Progenitor cell of endocrine pancreas (in vitro differentiated cells): ENCODE results near the gene PLEKHD1. TPM values are rescaled to one million over a fixed set of nuclear protein-coding genes. Genes with fewer than 3 reads are reported as not detected.
A peak's percentile ranks its signal among the peaks of the same experiment; 100 is the strongest.

ENCODE experiments used
- DNase-seq: peaks from one replicate; pipeline ENCODE4 v3.0.0; 2021; ENCODE audit warnings: low spot score; ENCODE audit not compliant: unreplicated experiment
- H3K27ac Mint-ChIP-seq: 2 replicates; pipeline ENCODE4 v1.8.0; 2021; ENCODE audit warnings: mild to moderate bottlenecking, moderate library complexity, mixed read lengths
- H3K27me3 Mint-ChIP-seq: 2 replicates; pipeline ENCODE4 v1.8.0; 2021; ENCODE audit warnings: mixed read lengths
- H3K36me3 Mint-ChIP-seq: 2 replicates; pipeline ENCODE4 v1.8.0; 2022; ENCODE audit warnings: mixed read lengths; ENCODE audit not compliant: insufficient read depth
- H3K4me1 Mint-ChIP-seq: 2 replicates; pipeline ENCODE4 v1.8.0; 2021; ENCODE audit warnings: low read depth, mixed read lengths
- H3K4me3 Mint-ChIP-seq: 2 replicates; pipeline ENCODE4 v1.8.0; 2021; ENCODE audit warnings: low read depth, mild to moderate bottlenecking, moderate library complexity, mixed read lengths
- H3K9me3 Mint-ChIP-seq: 2 replicates; pipeline ENCODE4 v1.8.0; 2021; ENCODE audit warnings: low read depth, mixed read lengths
- CTCF ChIP-seq: fragments of 200-600 bp; sonication (generic); IDR thresholded peaks from one replicate; pipeline ENCODE4 v1.5.0; 2021; ENCODE audit warnings: antibody characterized with exemption, mild to moderate bottlenecking; ENCODE audit not compliant: unreplicated experiment
- long read RNA-seq: library from polyadenylated mRNA; unstranded; transcript quantifications from one replicate; pipeline ENCODE4 v2.0.0, GENCODE V29; 2020
- total RNA-seq: library from RNA; stranded (reverse); gene quantifications from 2 replicates; pipeline ENCODE4 v1.2.1, GENCODE V29; 2021

PLEKHD1 gene
- total RNA-seq: 1.5 and 2.0 TPM in 2 replicates
- long read RNA-seq, full-length matches to known transcripts: 2 of 3 reads
- long read RNA-seq, partial matches to known transcripts: 0 of 3 reads
- long read RNA-seq, other reads (novel, unspliced or antisense): 1 of 3 reads

DNA sequence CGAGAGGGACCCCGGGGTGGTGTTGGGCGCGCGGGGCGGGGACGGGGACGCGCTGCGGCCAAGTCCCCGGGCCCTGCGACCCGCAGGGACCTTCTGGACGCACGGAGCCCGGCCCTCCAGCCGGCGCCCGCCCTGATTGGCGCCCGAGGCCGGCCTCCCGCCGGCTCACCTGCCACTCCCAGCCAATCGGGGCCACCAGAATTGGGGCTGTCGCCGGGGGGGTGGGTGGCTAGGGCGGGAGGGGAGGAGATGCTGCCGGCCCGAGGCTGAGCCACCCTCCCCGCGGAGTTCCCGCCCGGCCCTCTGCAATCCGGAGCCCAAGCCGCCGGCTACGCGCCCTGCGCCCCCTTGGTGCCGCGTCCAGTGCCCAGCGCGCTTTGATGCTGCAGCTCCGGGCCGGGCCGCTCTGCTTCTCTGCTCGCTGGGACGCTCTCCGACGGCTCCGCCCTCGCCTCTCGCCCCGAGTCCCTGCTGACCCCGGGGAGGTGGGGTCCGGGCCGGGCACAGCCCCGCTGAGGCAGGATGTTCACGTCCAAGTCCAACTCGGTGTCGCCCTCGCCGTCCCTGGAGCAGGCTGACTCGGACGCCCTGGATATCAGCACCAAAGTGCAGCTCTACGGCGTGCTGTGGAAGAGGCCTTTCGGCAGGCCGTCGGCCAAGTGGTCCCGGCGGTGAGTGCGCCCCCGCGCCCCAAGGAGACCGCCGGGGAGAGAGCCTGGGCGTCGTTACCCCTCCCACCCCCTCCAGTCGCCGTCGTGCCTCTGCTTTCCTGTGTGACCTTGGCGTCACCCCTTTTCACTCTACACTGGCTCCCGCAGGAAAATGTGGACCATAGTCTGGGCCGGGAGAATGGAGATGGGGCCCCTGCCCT lies at the start of gene PLEKHD1:
Gene PLEKHD1 (plus strand): TSS at position 285 of the 871 bp plus-strand sequence. CDS start 238 bp downstream, at position 523.
- Mint-ChIP-seq H3K4me3 (peak within 1 kb of the TSS; percentile 77), H3K4me1 (peaks cover 3% of the 10 kb centered on the region), H3K36me3 (no peaks in the 10 kb centered on the region), H3K27ac (no peak within 1 kb of the TSS), H3K27me3 (peaks cover 74% of the 10 kb centered on the region), H3K9me3 (no peaks in the 10 kb centered on the region)
- TF ChIP-seq CTCF: no peak
- DNase-seq: peak; percentile 35

- no peak for TF ChIP-seq CTCF
- Mint-ChIP-seq H3K4me3 (no peak overlapping the region), H3K27me3 (no peaks in the 10 kb centered on the region), H3K36me3 (peaks cover 7% of the 10 kb centered on the region), H3K4me1 (no peaks in the 10 kb centered on the region), H3K9me3 (no peaks in the 10 kb centered on the region), H3K27ac (no peak overlapping the region)
- no peak for DNase-seq
These were observed 44.8 kb upstream of the PLEKHD1 start for GRCh38 chr14:69439521-69440270.

GRCh38 chr14:69441948-69442347 lies 42.6 kb upstream of the PLEKHD1 start:
- no peak for TF ChIP-seq CTCF
- H3K4me1 Mint-ChIP-seq: no peaks in the 10 kb centered on the region
- H3K36me3 Mint-ChIP-seq: peaks cover 8% of the 10 kb centered on the region
- no peak overlapping the region for H3K27ac Mint-ChIP-seq
- no peak overlapping the region for H3K4me3 Mint-ChIP-seq
- H3K9me3 Mint-ChIP-seq: no peaks in the 10 kb centered on the region
- H3K27me3 Mint-ChIP-seq: no peaks in the 10 kb centered on the region
- no peak for DNase-seq

DNA sequence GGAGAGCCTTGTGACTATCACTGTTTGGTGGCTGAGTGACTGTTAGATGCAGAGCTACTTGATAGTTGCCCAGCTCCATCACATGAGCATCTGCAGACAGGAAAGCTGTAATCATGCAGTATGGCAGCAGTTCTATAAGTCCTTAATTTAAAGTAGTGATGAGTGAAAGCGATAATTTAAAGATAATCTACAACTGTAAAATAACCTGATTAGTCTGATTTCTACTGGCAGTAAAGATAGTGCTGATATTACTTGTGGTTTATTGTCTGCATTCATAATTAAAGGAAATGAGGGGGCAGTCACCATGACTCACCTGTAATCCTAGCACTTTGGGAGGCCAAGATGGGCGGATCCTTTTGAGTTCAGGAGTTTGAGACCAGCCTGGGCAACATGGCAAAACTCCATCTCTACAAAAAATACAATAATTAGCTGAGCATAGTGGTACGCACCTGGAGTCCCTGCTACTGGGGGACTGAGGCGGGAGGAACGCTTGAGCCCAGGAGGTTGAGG lies 41.2 kb upstream of the PLEKHD1 start:
- Mint-ChIP-seq H3K9me3 (no peaks in the 10 kb centered on the region), H3K27me3 (no peaks in the 10 kb centered on the region), H3K36me3 (peaks cover 10% of the 10 kb centered on the region), H3K27ac (no peak overlapping the region), H3K4me1 (no peaks in the 10 kb centered on the region), H3K4me3 (no peak overlapping the region)
- no peak for TF ChIP-seq CTCF
- no peak for DNase-seq

DNA sequence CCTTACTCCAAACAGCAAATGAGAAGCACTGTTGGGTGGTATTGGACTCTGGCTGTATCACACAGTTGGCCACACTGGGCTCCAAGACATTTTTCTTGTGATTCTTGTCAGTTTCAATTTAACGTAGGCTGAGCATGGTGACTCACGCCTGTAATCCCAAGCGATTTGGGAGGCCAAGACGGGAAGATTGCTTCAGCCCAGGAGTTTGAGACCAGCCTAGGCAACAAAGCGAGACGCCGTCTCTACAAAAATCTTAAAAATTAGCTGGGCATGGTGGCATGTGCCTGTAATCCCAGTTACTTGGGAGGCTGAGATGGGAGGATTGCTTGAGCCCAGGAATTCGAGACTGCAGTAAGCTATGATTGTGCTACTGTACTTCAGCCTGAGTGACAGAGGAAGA lies 35.3 kb upstream of the PLEKHD1 start:
- Mint-ChIP-seq H3K27ac (no peak overlapping the region), H3K27me3 (no peaks in the 10 kb centered on the region), H3K9me3 (no peaks in the 10 kb centered on the region), H3K36me3 (peaks cover 12% of the 10 kb centered on the region), H3K4me3 (no peak overlapping the region), H3K4me1 (no peaks in the 10 kb centered on the region)
- DNase-seq: no peak
- TF ChIP-seq CTCF: no peak
